ENCODE results near the gene SEMA3F. TPM values are rescaled to one million over a fixed set of nuclear protein-coding genes. Genes with fewer than 3 reads are reported as not detected.

The SEMA3F gene
- total RNA-seq, 1 donor from 2014 or later, result 78.1 TPM

GRCh38 chr3:50166620-50167019 is 11.5 kb downstream of the SEMA3F start:
- no peaks in the 10 kb centered on the region for H3K27me3 ChIP-seq
- H3K4me1 ChIP-seq, result peaks cover 99% of the 10 kb centered on the region
- no peaks in the 10 kb centered on the region for H3K9me3 ChIP-seq
- no peak overlapping the region for H3K4me3 ChIP-seq
- DNase-seq (ENCODE audit: extremely low spot score in 2 of 2), result no peak
- TF ChIP-seq, protein P1, sequence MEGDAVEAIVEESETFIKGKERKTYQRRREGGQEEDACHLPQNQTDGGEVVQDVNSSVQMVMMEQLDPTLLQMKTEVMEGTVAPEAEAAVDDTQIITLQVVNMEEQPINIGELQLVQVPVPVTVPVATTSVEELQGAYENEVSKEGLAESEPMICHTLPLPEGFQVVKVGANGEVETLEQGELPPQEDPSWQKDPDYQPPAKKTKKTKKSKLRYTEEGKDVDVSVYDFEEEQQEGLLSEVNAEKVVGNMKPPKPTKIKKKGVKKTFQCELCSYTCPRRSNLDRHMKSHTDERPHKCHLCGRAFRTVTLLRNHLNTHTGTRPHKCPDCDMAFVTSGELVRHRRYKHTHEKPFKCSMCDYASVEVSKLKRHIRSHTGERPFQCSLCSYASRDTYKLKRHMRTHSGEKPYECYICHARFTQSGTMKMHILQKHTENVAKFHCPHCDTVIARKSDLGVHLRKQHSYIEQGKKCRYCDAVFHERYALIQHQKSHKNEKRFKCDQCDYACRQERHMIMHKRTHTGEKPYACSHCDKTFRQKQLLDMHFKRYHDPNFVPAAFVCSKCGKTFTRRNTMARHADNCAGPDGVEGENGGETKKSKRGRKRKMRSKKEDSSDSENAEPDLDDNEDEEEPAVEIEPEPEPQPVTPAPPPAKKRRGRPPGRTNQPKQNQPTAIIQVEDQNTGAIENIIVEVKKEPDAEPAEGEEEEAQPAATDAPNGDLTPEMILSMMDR (IDR thresholded peaks at IDR 0.05), result no peak
- TF ChIP-seq POLR2AphosphoS5 (IDR thresholded peaks at IDR 0.05; ENCODE audit: insufficient read depth in 1 of 2, low read depth in 1 of 2) (no peak), POLR2A (IDR thresholded peaks at IDR 0.05) (no peak)
- no peaks in the 10 kb centered on the region for H3K36me3 ChIP-seq
- intact Hi-C loops (cut with DNase I), result no loop called here
- H3K27ac ChIP-seq, result peak overlapping the region; percentile 86

- intact Hi-C loops (cut with DNase I), result no loop called here
- no peaks in the 10 kb centered on the region for H3K27me3 ChIP-seq
- TF ChIP-seq, protein P1 (IDR thresholded peaks at IDR 0.05), result no peak
- TF ChIP-seq POLR2AphosphoS5 (IDR thresholded peaks at IDR 0.05; ENCODE audit: insufficient read depth in 1 of 2, low read depth in 1 of 2) (peak in 1 of 2 donors; percentile 39), POLR2A (IDR thresholded peaks at IDR 0.05) (no peak)
- H3K27ac ChIP-seq, result peak overlapping the region; percentile 86
- H3K9me3 ChIP-seq, result no peaks in the 10 kb centered on the region
- DNase-seq (ENCODE audit: extremely low spot score in 2 of 2), result no peak
- no peak overlapping the region for H3K4me3 ChIP-seq
- H3K4me1 ChIP-seq, result peaks cover 99% of the 10 kb centered on the region
- no peaks in the 10 kb centered on the region for H3K36me3 ChIP-seq
Observed at GRCh38 chr3:50167069-50167840, 12.1 kb downstream of the SEMA3F start.

- intact Hi-C loops (cut with DNase I), result no loop called here
Observed at GRCh38 chr3:50167841-50168209, 12.7 kb downstream of the SEMA3F start.

GRCh38 chr3:50168388-50168787 is 13.3 kb downstream of the SEMA3F start:
- Histone ChIP-seq H3K9me3 (no peaks in the 10 kb centered on the region), H3K4me1 (peaks cover 94% of the 10 kb centered on the region), H3K36me3 (no peaks in the 10 kb centered on the region), H3K4me3 (no peak overlapping the region), H3K27ac (peak overlapping the region; percentile 86), H3K27me3 (no peaks in the 10 kb centered on the region)
- no peak for DNase-seq (ENCODE audit: extremely low spot score in 2 of 2)
- intact Hi-C loops (cut with DNase I), result no loop called here
- no peak for TF ChIP-seq POLR2A (IDR thresholded peaks at IDR 0.05)

More at GRCh38 chr3:50167841-50168209, 12.7 kb downstream of the SEMA3F start:
- H3K4me1 ChIP-seq, result peaks cover 99% of the 10 kb centered on the region
- TF ChIP-seq, protein P1 (IDR thresholded peaks at IDR 0.05), result no peak
- TF ChIP-seq POLR2AphosphoS5 (IDR thresholded peaks at IDR 0.05; ENCODE audit: insufficient read depth in 1 of 2, low read depth in 1 of 2), result no peak
- TF ChIP-seq POLR2A (IDR thresholded peaks at IDR 0.05), result no peak
- H3K27me3 ChIP-seq, result no peaks in the 10 kb centered on the region
- DNase-seq (ENCODE audit: extremely low spot score in 2 of 2), result no peak
- H3K36me3 ChIP-seq, result no peaks in the 10 kb centered on the region
- no peaks in the 10 kb centered on the region for H3K9me3 ChIP-seq
- H3K4me3 ChIP-seq, result no peak overlapping the region
- H3K27ac ChIP-seq, result peak overlapping the region; percentile 86

GRCh38 chr3:50168791-50169190 is 13.7 kb downstream of the SEMA3F start:
- no peak for DNase-seq (ENCODE audit: extremely low spot score in 2 of 2)
- Histone ChIP-seq H3K27ac (peak overlapping the region; percentile 86), H3K36me3 (peaks cover 0 to 1% of the 10 kb centered on the region in 2 donors), H3K4me1 (peaks cover 90% of the 10 kb centered on the region), H3K27me3 (no peaks in the 10 kb centered on the region), H3K4me3 (no peak overlapping the region), H3K9me3 (no peaks in the 10 kb centered on the region)
- intact Hi-C loops (cut with DNase I), result no loop called here
- TF ChIP-seq POLR2AphosphoS5 (IDR thresholded peaks at IDR 0.05; ENCODE audit: insufficient read depth in 1 of 2, low read depth in 1 of 2), result no peak
- TF ChIP-seq, protein P1 (IDR thresholded peaks at IDR 0.05), result no peak
